ENCODE data around the gene PMIS2. TPM values are rescaled to one million over a fixed set of nuclear protein-coding genes. Genes with fewer than 3 reads are reported as not detected.

The PMIS2 gene
- polyA plus RNA-seq, 3 donors = not detected

GRCh38 chr19:35560677-35561076 is 25.3 kb upstream of the PMIS2 start:
- H3K27me3 Mint-ChIP-seq (ENCODE audit: low read depth in 3 of 3) = peaks cover 36 to 53% (median 37%) of the 10 kb centered on the region in 3 donors
- no peak for TF ChIP-seq CTCF (IDR thresholded peaks at IDR 0.05)

GRCh38 chr19:35561436-35561835 is 24.5 kb upstream of the PMIS2 start:
- Mint-ChIP-seq H3K4me3 (no peak overlapping the region), H3K27ac (no peak overlapping the region), H3K9me3 (peaks cover 0 to 13% (median 2%) of the 10 kb centered on the region in 7 donors), H3K4me1 (peaks cover 10% of the 10 kb centered on the region), H3K27me3 (ENCODE audit: low read depth in 3 of 3) (peaks cover 34 to 51% (median 35%) of the 10 kb centered on the region in 3 donors), H3K36me3 (no peaks in the 10 kb centered on the region)
- Histone ChIP-seq H3K36me3 (replicated peaks in 1 of 2; ENCODE audit: control insufficient read depth in 1 of 2, insufficient read depth in 2 of 2, low read length in 2 of 2) (no peaks in the 10 kb centered on the region), H3K27me3 (ENCODE audit: control insufficient read depth in 2 of 2, insufficient read depth in 2 of 2, low read length in 2 of 2) (peaks cover 0 to 23% of the 10 kb centered on the region in 2 donors), H3K4me3 (replicated peaks in 1 of 3; ENCODE audit: low read depth in 2 of 3, low read length in 3 of 3) (no peak overlapping the region), H3K9me3 (replicated peaks in 1 of 2; ENCODE audit: control insufficient read depth in 1 of 2, insufficient read depth in 1 of 2, low read length in 2 of 2) (peaks cover 0 to 5% of the 10 kb centered on the region in 2 donors), H3K4me2 (replicated peaks; ENCODE audit: extremely low read depth, low read length, poor library complexity, severe bottlenecking) (no peak overlapping the region), H3K9ac (ENCODE audit: insufficient read depth, low read length, poor library complexity, severe bottlenecking) (no peak overlapping the region), H2AFZ (ENCODE audit: insufficient read depth, low read depth, low read length, poor library complexity, severe bottlenecking) (no peak overlapping the region), H4K20me1 (ENCODE audit: insufficient read depth, low read length) (no peaks in the 10 kb centered on the region), H3K4me1 (ENCODE audit: control insufficient read depth in 1 of 2, insufficient read depth in 2 of 2, low read length in 2 of 2) (peaks cover 11 to 14% of the 10 kb centered on the region in 2 donors), H3K79me2 (ENCODE audit: insufficient read depth, low read length) (no peaks in the 10 kb centered on the region), H3K27ac (ENCODE audit: low read depth in 1 of 2, low read length in 2 of 2) (no peak overlapping the region)
- no peak for DNase-seq
- intact Hi-C loops (cut with micrococcal nuclease) = no loop called here
- 90% methylated on average over 4 of the region's 6 CpGs for WGBS (ENCODE audit: insufficient coverage)
- no peak for TF ChIP-seq CTCF (IDR thresholded peaks at IDR 0.05)

More at GRCh38 chr19:35560677-35561076, 25.3 kb upstream of the PMIS2 start:
- Histone ChIP-seq H3K36me3 (replicated peaks in 1 of 2; ENCODE audit: control insufficient read depth in 1 of 2, insufficient read depth in 2 of 2, low read length in 2 of 2) (no peaks in the 10 kb centered on the region), H3K79me2 (ENCODE audit: insufficient read depth, low read length) (no peaks in the 10 kb centered on the region), H3K27me3 (ENCODE audit: control insufficient read depth in 2 of 2, insufficient read depth in 2 of 2, low read length in 2 of 2) (peaks cover 0 to 23% of the 10 kb centered on the region in 2 donors), H4K20me1 (ENCODE audit: insufficient read depth, low read length) (no peaks in the 10 kb centered on the region), H3K4me2 (replicated peaks; ENCODE audit: extremely low read depth, low read length, poor library complexity, severe bottlenecking) (no peak overlapping the region), H3K27ac (ENCODE audit: low read depth in 1 of 2, low read length in 2 of 2) (no peak overlapping the region), H3K4me3 (replicated peaks in 1 of 3; ENCODE audit: low read depth in 2 of 3, low read length in 3 of 3) (no peak overlapping the region), H3K4me1 (ENCODE audit: control insufficient read depth in 1 of 2, insufficient read depth in 2 of 2, low read length in 2 of 2) (peaks cover 11 to 14% of the 10 kb centered on the region in 2 donors), H2AFZ (ENCODE audit: insufficient read depth, low read depth, low read length, poor library complexity, severe bottlenecking) (no peak overlapping the region), H3K9me3 (replicated peaks in 1 of 2; ENCODE audit: control insufficient read depth in 1 of 2, insufficient read depth in 1 of 2, low read length in 2 of 2) (peaks cover 0 to 5% of the 10 kb centered on the region in 2 donors), H3K9ac (ENCODE audit: insufficient read depth, low read length, poor library complexity, severe bottlenecking) (no peak overlapping the region)
- Mint-ChIP-seq H3K27ac (peak overlapping the region in 1 of 7 donors; percentile 4), H3K9me3 (peaks cover 0 to 13% (median 2%) of the 10 kb centered on the region in 7 donors), H3K4me3 (no peak overlapping the region), H3K36me3 (no peaks in the 10 kb centered on the region), H3K4me1 (peaks cover 10% of the 10 kb centered on the region)
- no peak for DNase-seq
- WGBS (ENCODE audit: insufficient coverage) = no CpG with 5 or more reads among the region's 6 CpGs
- intact Hi-C loops (cut with micrococcal nuclease) = no loop called here

Data from CD14-positive monocyte (primary cell).